ENCODE measurements around the gene GGA1. TPM values are rescaled to one million over a fixed set of nuclear protein-coding genes. Genes with fewer than 3 reads are reported as not detected.

GGA1 gene
- total and polyA plus RNA-seq, 2 of the 4 experiments (the other 2 are of a cell fraction) = 17.2 to 48.5 TPM

DNA sequence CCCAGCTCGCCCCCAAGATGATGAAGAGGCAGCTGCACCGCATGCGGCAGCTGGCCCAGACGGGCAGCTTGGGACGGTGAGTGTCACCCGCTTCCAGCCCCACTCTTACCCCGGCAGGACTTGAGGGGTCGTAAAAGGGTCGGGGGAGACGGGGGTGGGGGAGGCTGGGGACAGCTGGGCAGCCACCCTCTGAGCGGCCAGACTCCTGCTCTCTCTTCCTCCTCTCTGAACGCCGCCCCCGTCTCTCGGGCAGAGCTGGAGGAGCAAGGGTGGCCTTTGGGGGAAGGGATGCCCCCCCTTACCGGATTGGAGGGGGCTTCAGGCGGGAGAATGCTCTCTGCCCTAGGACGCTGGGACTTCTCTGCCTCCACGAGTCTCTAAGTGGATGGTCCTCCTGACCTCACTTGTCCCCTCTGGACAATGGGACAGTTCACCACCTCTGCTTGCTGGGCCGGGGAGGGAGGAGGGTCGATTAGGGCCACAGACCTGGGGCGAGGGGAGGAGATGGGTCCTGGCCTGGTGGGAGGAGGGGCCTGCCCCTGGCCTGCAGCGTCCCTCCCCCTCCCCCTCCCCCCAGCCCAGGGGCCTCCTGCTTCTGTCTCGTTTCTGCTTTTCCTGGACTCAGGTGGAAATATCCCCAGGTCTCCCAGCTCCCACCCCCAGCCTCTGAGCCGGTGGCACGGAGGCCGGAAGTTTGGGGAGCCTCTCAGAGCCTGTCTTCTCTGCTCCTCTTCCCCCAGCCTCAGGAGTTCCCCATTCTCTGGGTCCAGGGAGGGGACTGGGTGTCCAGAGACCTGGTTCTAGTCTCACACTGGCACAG is 31.3 kb downstream of the GGA1 start (continued):
- TF ChIP-seq, protein P1, sequence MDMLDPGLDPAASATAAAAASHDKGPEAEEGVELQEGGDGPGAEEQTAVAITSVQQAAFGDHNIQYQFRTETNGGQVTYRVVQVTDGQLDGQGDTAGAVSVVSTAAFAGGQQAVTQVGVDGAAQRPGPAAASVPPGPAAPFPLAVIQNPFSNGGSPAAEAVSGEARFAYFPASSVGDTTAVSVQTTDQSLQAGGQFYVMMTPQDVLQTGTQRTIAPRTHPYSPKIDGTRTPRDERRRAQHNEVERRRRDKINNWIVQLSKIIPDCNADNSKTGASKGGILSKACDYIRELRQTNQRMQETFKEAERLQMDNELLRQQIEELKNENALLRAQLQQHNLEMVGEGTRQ (IDR thresholded peaks at IDR 0.05; ENCODE audit: low read depth, low read length) = no peak
- TF ChIP-seq FOS (IDR thresholded peaks at IDR 0.05; ENCODE audit: low read depth, low read length) (no peak), RFX5 (IDR thresholded peaks at IDR 0.05; ENCODE audit: low read depth, low read length) (no peak)

Measured in IMR-90 (cell line).